K562 (cell line): ENCODE data around the gene CDKL4. TPM values are rescaled to one million over a fixed set of nuclear protein-coding genes. Genes with fewer than 3 reads are reported as not detected.

Source experiments
- ATAC-seq: fragments of 200-7000 bp; cut with Tn5 transposase; 3 replicates; pipeline ENCODE4 v1.9.1; 2020; ENCODE audit warnings: moderate library complexity
- BruUV-seq: library from RNA; stranded (reverse); fragments of 400-500 nt; replicated peaks from 2 replicates; lab custom pipeline; 2021; lab: Mats Ljungman, UMichigan
- CTCF ChIA-PET: fragments of 300-600 bp; formaldehyde crosslinking; extraction: SDS; loops from one replicate; lab custom pipeline; 2021; ENCODE audit warnings: low intra/inter-chr PET ratio; lab: Yijun Ruan, JAX
- POLR2A ChIA-PET: fragments of 300-600, 350-650 bp; sonication (Branson Sonifier 250); formaldehyde crosslinking; extraction: SDS; loops from one replicate; lab custom pipeline; 2021; ENCODE audit warnings: antibody characterized with exemption, inconsistent platforms; lab: Yijun Ruan, JAX
- DNase-seq, 4 experiments: peaks; one replicate each; pipeline versions ENCODE4 v3.0.0 to v3.0.0-alpha.2; 2011 to 2018; ENCODE audit warnings: low spot score in 3 of 4, mixed read lengths in 3 of 4; ENCODE audit errors: extremely low read depth in 1 of 4
- FAIRE-seq: peaks from 2 replicates; lab custom pipeline; 2011; peaks lifted over from hg19 to GRCh38; lab: Jason Lieb, UNC
- H2AFZ ChIP-seq: 2 replicates; pipeline ENCODE4 v1.6.0; 2011; ENCODE audit warnings: low read depth, low read length, control low read depth, inconsistent platforms
- H3K27ac ChIP-seq: fragments of 200-600 bp; 3 replicates; pipeline ENCODE4 v1.8.0; 2011; ENCODE audit warnings: low read depth, mild to moderate bottlenecking, control low read depth, inconsistent platforms, low read length, moderate library complexity, mixed read lengths; ENCODE audit errors: extremely low read depth
- H3K27me3 ChIP-seq, 2 experiments: fragments of 300-600 bp in 1 of 2; 2 replicates in 1 of 2; 3 replicates in 1 of 2; pipeline versions ENCODE4 v1.6.0 to v1.8.0; 2011; ENCODE audit warnings: inconsistent platforms in 2 of 2, low read length in 2 of 2, mild to moderate bottlenecking in 1 of 2, mixed read lengths in 1 of 2, moderate library complexity in 1 of 2; ENCODE audit not compliant: control insufficient read depth in 2 of 2, insufficient read depth in 2 of 2
- H3K36me3 ChIP-seq: fragments of 300-600 bp; 3 replicates; pipeline ENCODE4 v1.8.0; 2011; ENCODE audit warnings: mild to moderate bottlenecking, low read length, inconsistent platforms; ENCODE audit not compliant: control insufficient read depth, insufficient read depth
- H3K4me1 ChIP-seq, 2 experiments: fragments of 200-600 bp in 1 of 2; replicated peaks in 1 of 2; 2 replicates in 1 of 2; 3 replicates in 1 of 2; pipeline versions ENCODE4 v1.5.1 to v1.8.0; 2011; ENCODE audit warnings: inconsistent platforms in 2 of 2, low read length in 2 of 2, mild to moderate bottlenecking in 1 of 2, mixed read lengths in 1 of 2, moderate library complexity in 1 of 2; ENCODE audit not compliant: control insufficient read depth in 2 of 2, insufficient read depth in 2 of 2
- H3K4me2 ChIP-seq: 2 replicates; pipeline ENCODE4 v1.6.1; 2011; ENCODE audit warnings: low read length, control low read depth, inconsistent platforms, mixed read lengths; ENCODE audit not compliant: insufficient read depth
- H3K4me3 ChIP-seq: fragments of 200-600 bp; sonication (generic), shearing (Covaris generic); 2 replicates; pipeline ENCODE4 v1.5.1; 2016; ENCODE audit warnings: control low read depth, inconsistent platforms
- H3K79me2 ChIP-seq: fragments of 200-600 bp; 3 replicates; pipeline ENCODE4 v1.8.0; 2011; ENCODE audit warnings: low read length, inconsistent platforms; ENCODE audit not compliant: control insufficient read depth, insufficient read depth
- H3K9ac ChIP-seq, 2 experiments: 2 replicates each; pipeline versions ENCODE4 v1.6.0 to v1.6.1; 2011; ENCODE audit warnings: low read depth in 2 of 2, low read length in 2 of 2, control low read depth in 1 of 2, inconsistent platforms in 1 of 2, mild to moderate bottlenecking in 1 of 2, mixed read lengths in 1 of 2; ENCODE audit not compliant: insufficient read depth in 1 of 2
- H3K9me1 ChIP-seq: one replicate; pipeline ENCODE4 v1.6.0; 2011; ENCODE audit warnings: inconsistent platforms, mild to moderate bottlenecking, low read length, moderate library complexity; ENCODE audit not compliant: control insufficient read depth, insufficient read depth
- H3K9me3 ChIP-seq: replicated peaks from 2 replicates; pipeline ENCODE4 v1.5.1; 2011; ENCODE audit warnings: low read depth, low read length, inconsistent platforms; ENCODE audit not compliant: control insufficient read depth, insufficient read depth
- H4K20me1 ChIP-seq: replicated peaks from 2 replicates; pipeline ENCODE4 v1.6.1; 2011; ENCODE audit warnings: low read length, inconsistent platforms, mixed read lengths; ENCODE audit not compliant: control insufficient read depth, insufficient read depth
- BDP1 ChIP-seq: IDR thresholded peaks from 3 replicates; pipeline ENCODE4 v1.6.1; 2011; ENCODE audit not compliant: insufficient read length, insufficient read depth
- CEBPG ChIP-seq, 3 experiments: fragments of 200-800 bp in 1 of 3; sonication (Bioruptor generic) in 1 of 3; sonication (generic) in 1 of 3; formaldehyde crosslinking in 1 of 3; IDR thresholded peaks in 2 of 3; conservative IDR thresholded peaks in 1 of 3; 2 replicates each; pipeline versions ENCODE4 v1.6.1 to v1.8.0; 2016 to 2022; ENCODE audit warnings: missing compliant biosample characterization in 2 of 3, missing genetic modification characterization in 2 of 3, mild to moderate bottlenecking in 1 of 3, missing genetic modification reagents in 1 of 3
- E4F1 ChIP-seq: fragments of 250-450 bp; sonication (Bioruptor Pico); IDR thresholded peaks from 2 replicates; pipeline ENCODE4 v1.5.0; 2021; ENCODE audit warnings: mild to moderate bottlenecking, borderline replicate concordance
- EGR1 ChIP-seq: fragments of 450-650 bp; conservative IDR thresholded peaks from 2 replicates; pipeline ENCODE4 v1.6.1; 2017; ENCODE audit warnings: mild to moderate bottlenecking
- ETS2 ChIP-seq: IDR thresholded peaks from 2 replicates; pipeline ENCODE4 v1.6.1; 2016; ENCODE audit warnings: borderline replicate concordance, missing genetic modification characterization, mild to moderate bottlenecking, moderate library complexity, missing compliant biosample characterization; ENCODE audit not compliant: poor library complexity, severe bottlenecking
- RBM17 ChIP-seq: fragments of 200-400 bp; formaldehyde crosslinking; IDR thresholded peaks from 2 replicates; pipeline ENCODE4 v1.6.1; 2017; ENCODE audit warnings: low read depth, mild to moderate bottlenecking, low read length, borderline replicate concordance
- SREBF1 ChIP-seq: fragments of 150-350 bp; IDR thresholded peaks from 2 replicates; pipeline ENCODE4 v1.6.1; 2014; ENCODE audit warnings: antibody characterized with exemption, low read depth, low read length, borderline replicate concordance
- SRSF7 ChIP-seq: fragments of 200-400 bp; formaldehyde crosslinking; optimal IDR thresholded peaks from 2 replicates; pipeline ENCODE3; 2017; ENCODE audit warnings: mild to moderate bottlenecking, low read depth, low read length
- ZBTB12 ChIP-seq: fragments of 250-450 bp; sonication (Bioruptor Pico); IDR thresholded peaks from 2 replicates; pipeline ENCODE4 v1.4.0; 2020
- ZNF561 ChIP-seq: fragments of 450-650 bp; formaldehyde crosslinking; conservative IDR thresholded peaks from 2 replicates; pipeline ENCODE4 v1.4.0; 2020; ENCODE audit warnings: mild to moderate bottlenecking, moderate library complexity
- WGBS: fragments of 100-300 bp; shearing (Covaris generic); methylation state at CpG from one replicate; pipeline ENCODE4 v1.1.6; 2016; ENCODE audit warnings: low coverage, mixed read lengths; ENCODE audit not compliant: insufficient coverage; ENCODE audit errors: missing lambda C conversion rate; 5-methylcytosine and 5-hydroxymethylcytosine counted together
- in situ Hi-C: fragments of 300-500 bp; cut with MboI; formaldehyde crosslinking; loops from 4 replicates; pipeline ENCODE4 v1.15.0; 2018; ENCODE audit warnings: inconsistent platforms, mixed read lengths
- intact Hi-C: fragments of 100-400 bp; cut with micrococcal nuclease; formaldehyde crosslinking; loops from 2 replicates; pipeline ENCODE4 v1.14.2; 2022
- polyA plus RNA-seq, 8 experiments: library from polyadenylated mRNA; depleted of rRNA in 4 of 8; stranded (reverse) in 5 of 8; unstranded in 3 of 8; fragments of >200 nt; fragmentation: Nextera tagmentation in 2 of 8; fragmentation: Illumina TruSeq in 1 of 8; extraction: Ambion mirVana in 2 of 8; extraction: Trizol in 1 of 8; gene quantifications; 2 replicates each; pipeline versions ENCODE4 v1.2.1 to v1.2.3, GENCODE V29; 2011 to 2014; ENCODE audit warnings: inconsistent platforms in 1 of 8, missing spikeins in 1 of 8
- total RNA-seq, 7 experiments: library from RNA; depleted of rRNA in 6 of 7; stranded (reverse); fragments of >200 nt in 6 of 7; fragmentation: Illumina TruSeq in 2 of 7; extraction: Trizol in 2 of 7; gene quantifications; 2 replicates each; pipeline versions ENCODE4 v1.2.1 to v1.2.3, GENCODE V29; 2011 to 2021; ENCODE audit warnings: low replicate concordance in 1 of 7
- TF ChIP-seq, protein P1 (sequence below): fragments of 250-450 bp; sonication (Bioruptor Pico); IDR thresholded peaks from 2 replicates; pipeline ENCODE4 v1.6.1; 2021; ENCODE audit warnings: mild to moderate bottlenecking

The CDKL4 gene
- total and polyA plus RNA-seq, 9 of the 15 experiments (the other 6 are each of a cell fraction or from before 2014, with no cell fraction given), result not detected

DNA sequence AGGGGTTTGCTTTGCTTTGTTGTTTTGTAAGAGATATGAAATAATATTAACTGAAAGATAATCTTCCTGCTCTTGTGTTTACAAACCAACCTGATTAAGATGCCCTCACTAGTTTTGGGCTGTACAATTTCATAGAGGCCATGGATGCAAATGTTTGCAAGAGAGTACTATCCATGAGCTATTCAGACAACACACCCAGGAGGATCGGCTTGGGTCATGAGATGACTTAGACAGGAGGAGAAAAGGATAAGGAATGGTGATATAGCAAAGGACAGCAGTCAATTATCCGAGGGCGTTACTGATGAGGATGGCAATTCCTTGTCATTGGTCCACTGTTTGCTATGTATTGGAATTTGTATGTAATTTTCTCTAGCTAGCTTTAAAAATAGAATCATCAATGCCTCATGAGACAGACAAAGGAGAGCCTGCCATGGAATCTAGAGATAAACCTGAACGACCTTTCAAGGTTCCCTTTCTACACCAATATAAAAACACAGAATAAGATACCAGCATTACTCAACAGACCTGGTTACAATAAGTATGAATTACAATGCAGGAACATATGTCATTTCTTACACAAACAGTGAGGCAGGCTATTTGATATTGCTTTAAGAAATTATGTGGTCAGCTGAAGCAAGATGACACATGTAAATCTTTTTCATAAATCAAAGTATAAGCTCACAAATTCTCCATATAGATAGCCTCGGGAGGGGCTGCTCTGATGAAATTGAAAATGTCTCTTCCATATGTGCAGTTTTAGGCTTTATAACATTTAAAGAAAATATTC lies 68.6 kb downstream of the CDKL4 start:
- POLR2A ChIA-PET, result interaction anchor here (1.0 kb wide), 1 partner anchor 14 kb away, joined by 3 read pairs; no protein-coding TSS in a partner anchor
- 20% methylated on average over 5 of the region's 5 CpGs for WGBS
- intact Hi-C loops, result no loop called here

More for the DNA sequence above, 68.6 kb downstream of the CDKL4 start:
- CTCF ChIA-PET, result interaction anchor here (0.6 kb wide), 1 partner anchor 19 kb away, joined by 3 read pairs; no protein-coding TSS in a partner anchor
- H3K4me1 ChIP-seq, result peaks cover 0 to 5% of the 10 kb centered on the region in 2 experiments; a peak in 2 of 5 replicates
- ATAC-seq (no peak), DNase-seq (no peak), FAIRE-seq (no peak)
- TF ChIP-seq BDP1 (no peak), ETS2 (tag) (no peak), SREBF1 (no peak), SRSF7 (no peak), EGR1 (no peak), ZBTB12 (CRISPR knock-in tag) (no peak), E4F1 (CRISPR knock-in tag) (no peak), ZNF561 (CRISPR knock-in tag) (no peak), CEBPG (CRISPR knock-in tag; IDR thresholded peaks at IDR 0.05) (no peak), CEBPG (tag; conservative IDR thresholded peaks at IDR 0.05 in 1 of 2, IDR thresholded peaks at IDR 0.05 in 1 of 2) (no peak), RBM17 (no peak)
- TF ChIP-seq, protein P1, sequence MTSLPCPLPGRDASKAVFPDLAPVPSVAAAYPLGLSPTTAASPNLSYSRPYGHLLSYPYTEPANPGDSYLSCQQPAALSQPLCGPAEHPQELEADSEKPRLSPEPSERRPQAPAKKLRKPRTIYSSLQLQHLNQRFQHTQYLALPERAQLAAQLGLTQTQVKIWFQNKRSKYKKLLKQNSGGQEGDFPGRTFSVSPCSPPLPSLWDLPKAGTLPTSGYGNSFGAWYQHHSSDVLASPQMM, result no peak
- H3K9me3 ChIP-seq, result no peaks in the 10 kb centered on the region
- no peak overlapping the region for H3K9ac ChIP-seq
- H3K36me3 ChIP-seq, result no peaks in the 10 kb centered on the region
- H2AFZ ChIP-seq, result no peak overlapping the region
- no peaks in the 10 kb centered on the region for H4K20me1 ChIP-seq
- H3K4me3 ChIP-seq, result no peak overlapping the region
- no peaks in the 10 kb centered on the region for H3K79me2 ChIP-seq
- no TSS peak for BruUV-seq
- H3K9me1 ChIP-seq, result no peaks in the 10 kb centered on the region
- H3K27me3 ChIP-seq, result no peaks in the 10 kb centered on the region
- in situ Hi-C loops, result no loop called here
- no peak overlapping the region for H3K4me2 ChIP-seq
- H3K27ac ChIP-seq, result no peak overlapping the region
